Activated T-cell treated with anti-CD3 and anti-CD28 coated beads, Interleukin-2, amount 50 U/mL, for 24 hours (primary cell): ENCODE data around the gene BAIAP2L1.

Experiments used
- DNase-seq: peaks from one replicate; pipeline ENCODE4 v3.0.0-alpha.2; 2020
- H3K27ac Mint-ChIP-seq: 2 replicates; pipeline ENCODE4 v1.8.0; 2020; ENCODE audit warnings: mild to moderate bottlenecking, mixed read lengths
- H3K27me3 Mint-ChIP-seq: 2 replicates; pipeline ENCODE4 v1.8.0; 2020; ENCODE audit warnings: mixed read lengths
- H3K36me3 Mint-ChIP-seq: 2 replicates; pipeline ENCODE4 v1.8.0; 2020; ENCODE audit warnings: low read depth, mixed read lengths
- H3K4me1 Mint-ChIP-seq: 2 replicates; pipeline ENCODE4 v1.8.0; 2020; ENCODE audit warnings: low read depth, mixed read lengths
- H3K4me3 Mint-ChIP-seq: 2 replicates; pipeline ENCODE4 v1.8.0; 2020; ENCODE audit warnings: mild to moderate bottlenecking, moderate library complexity, mixed read lengths
- H3K9me3 Mint-ChIP-seq: 2 replicates; pipeline ENCODE4 v1.8.0; 2020; ENCODE audit warnings: mixed read lengths

BAIAP2L1 gene

DNA sequence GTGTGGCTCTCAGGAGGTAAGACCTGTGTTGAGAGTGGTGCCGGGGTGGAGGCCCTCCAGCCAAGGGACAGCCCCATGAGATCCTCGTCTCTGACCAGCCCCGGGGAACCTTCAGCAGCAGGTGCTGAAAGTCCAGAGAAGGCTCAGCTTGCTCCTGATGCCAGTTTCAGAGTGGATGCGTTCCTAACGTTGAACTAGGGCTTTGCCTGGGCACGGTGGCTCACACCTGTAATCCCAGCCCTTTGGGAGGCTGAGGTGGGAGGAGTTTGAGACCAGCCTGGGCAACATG lies 45.7 kb downstream of the BAIAP2L1 start:
- no peak for DNase-seq
- no peaks in the 10 kb centered on the region for H3K9me3 Mint-ChIP-seq
- H3K27me3 Mint-ChIP-seq = no peaks in the 10 kb centered on the region
- no peaks in the 10 kb centered on the region for H3K36me3 Mint-ChIP-seq
- H3K4me3 Mint-ChIP-seq = no peak overlapping the region
- no peak overlapping the region for H3K27ac Mint-ChIP-seq
- H3K4me1 Mint-ChIP-seq = no peaks in the 10 kb centered on the region

DNA sequence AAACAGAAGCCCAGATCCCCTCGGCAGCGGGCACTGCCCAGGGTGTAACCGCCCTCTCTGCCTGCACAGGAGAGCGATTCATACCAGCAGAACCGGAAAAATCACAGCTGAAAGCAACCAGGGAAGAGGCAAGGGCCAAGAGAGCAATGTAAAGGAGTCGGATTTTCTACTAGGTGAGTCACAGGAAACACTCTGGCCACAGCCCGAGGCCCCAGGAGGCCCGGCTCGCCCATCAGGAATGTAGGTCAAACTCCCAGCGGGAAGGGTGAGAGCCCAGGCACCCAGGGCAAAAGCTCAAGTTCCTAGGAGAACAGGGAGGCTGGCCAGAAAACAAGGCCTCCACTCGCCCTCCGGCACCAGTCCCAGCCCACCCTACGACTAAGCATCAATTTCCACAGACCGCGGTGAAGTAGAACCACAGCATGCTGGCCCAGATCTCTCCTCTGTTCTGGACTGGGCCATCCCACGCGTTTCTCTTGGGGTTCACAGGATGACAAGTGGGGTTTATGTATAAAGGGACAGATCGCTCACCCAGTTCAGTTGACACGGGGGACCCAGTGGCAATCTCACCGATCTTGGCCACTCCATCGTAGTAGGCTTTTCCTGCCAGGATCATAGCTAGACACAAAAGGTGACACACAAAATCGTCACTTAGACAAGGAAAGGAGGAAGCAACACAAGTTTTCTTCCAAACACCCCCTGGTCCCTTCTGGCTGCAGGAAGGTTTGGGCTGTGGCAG lies 46.2 kb downstream of the BAIAP2L1 start:
- Mint-ChIP-seq H3K27ac (no peak overlapping the region), H3K9me3 (no peaks in the 10 kb centered on the region), H3K27me3 (no peaks in the 10 kb centered on the region), H3K4me3 (no peak overlapping the region), H3K36me3 (no peaks in the 10 kb centered on the region), H3K4me1 (no peaks in the 10 kb centered on the region)
- no peak for DNase-seq

DNA sequence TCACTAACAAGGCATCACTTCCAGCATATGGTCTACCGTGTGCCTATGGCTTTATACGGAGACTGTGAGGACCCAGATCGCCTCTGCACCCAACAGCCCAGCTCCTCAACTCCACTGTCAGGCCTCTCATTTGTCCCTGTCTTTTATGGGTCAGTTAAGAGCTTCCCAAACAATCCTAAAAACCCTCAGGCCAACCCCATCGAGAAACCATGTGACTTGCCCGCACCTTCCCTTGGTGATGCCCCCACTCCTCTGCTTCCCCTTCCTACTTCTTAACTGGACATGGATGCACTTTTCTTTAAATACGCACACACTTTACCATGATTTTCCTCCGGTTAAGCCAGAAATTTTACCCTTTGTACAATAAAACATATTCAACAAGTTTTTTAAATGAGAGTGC lies 46.8 kb downstream of the BAIAP2L1 start:
- H3K4me3 Mint-ChIP-seq = no peak overlapping the region
- no peak overlapping the region for H3K27ac Mint-ChIP-seq
- no peaks in the 10 kb centered on the region for H3K9me3 Mint-ChIP-seq
- no peaks in the 10 kb centered on the region for H3K4me1 Mint-ChIP-seq
- no peak for DNase-seq
- no peaks in the 10 kb centered on the region for H3K27me3 Mint-ChIP-seq
- no peaks in the 10 kb centered on the region for H3K36me3 Mint-ChIP-seq

DNA sequence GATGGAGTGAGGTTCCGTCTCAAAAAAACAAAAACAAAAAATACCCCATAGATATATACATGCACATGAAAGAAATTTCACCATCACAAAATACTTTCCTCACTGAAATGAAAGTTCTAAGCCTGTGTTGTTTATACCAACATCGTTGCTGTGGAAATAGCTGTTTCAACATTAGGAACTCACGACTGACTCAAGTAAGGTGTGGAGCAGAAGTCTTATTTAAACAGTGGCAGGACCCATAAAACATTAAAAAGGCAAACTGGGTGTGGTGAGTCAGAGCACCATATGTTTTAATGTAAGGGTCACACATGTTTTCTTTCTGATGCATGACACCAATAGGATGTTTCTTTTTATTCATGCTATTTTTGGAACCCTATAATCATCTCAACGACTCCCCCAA lies 48.3 kb downstream of the BAIAP2L1 start:
- Mint-ChIP-seq H3K27me3 (no peaks in the 10 kb centered on the region), H3K4me1 (no peaks in the 10 kb centered on the region), H3K9me3 (no peaks in the 10 kb centered on the region), H3K27ac (no peak overlapping the region), H3K36me3 (no peaks in the 10 kb centered on the region), H3K4me3 (no peak overlapping the region)
- DNase-seq = no peak

DNA sequence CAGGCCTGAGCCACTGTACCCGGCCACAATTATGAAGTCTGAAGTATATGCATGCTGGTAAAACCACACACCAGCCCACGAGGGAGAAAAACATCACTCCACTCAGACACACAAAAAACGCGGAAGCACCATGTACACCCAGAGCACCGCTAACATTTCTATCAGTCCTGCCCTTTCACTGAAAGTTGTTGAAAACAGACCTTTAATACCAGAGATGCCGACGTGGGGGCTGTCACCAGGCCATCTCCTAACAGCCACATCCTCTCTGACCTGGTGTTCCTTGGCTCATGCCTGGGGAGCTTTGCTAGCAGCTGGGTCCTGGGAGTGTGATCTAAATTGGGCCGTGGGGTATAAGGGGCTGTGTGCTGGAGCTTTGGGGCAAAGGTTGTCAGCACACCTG lies 49.8 kb downstream of the BAIAP2L1 start:
- no peak overlapping the region for H3K27ac Mint-ChIP-seq
- no peak overlapping the region for H3K4me3 Mint-ChIP-seq
- H3K9me3 Mint-ChIP-seq = no peaks in the 10 kb centered on the region

DNA sequence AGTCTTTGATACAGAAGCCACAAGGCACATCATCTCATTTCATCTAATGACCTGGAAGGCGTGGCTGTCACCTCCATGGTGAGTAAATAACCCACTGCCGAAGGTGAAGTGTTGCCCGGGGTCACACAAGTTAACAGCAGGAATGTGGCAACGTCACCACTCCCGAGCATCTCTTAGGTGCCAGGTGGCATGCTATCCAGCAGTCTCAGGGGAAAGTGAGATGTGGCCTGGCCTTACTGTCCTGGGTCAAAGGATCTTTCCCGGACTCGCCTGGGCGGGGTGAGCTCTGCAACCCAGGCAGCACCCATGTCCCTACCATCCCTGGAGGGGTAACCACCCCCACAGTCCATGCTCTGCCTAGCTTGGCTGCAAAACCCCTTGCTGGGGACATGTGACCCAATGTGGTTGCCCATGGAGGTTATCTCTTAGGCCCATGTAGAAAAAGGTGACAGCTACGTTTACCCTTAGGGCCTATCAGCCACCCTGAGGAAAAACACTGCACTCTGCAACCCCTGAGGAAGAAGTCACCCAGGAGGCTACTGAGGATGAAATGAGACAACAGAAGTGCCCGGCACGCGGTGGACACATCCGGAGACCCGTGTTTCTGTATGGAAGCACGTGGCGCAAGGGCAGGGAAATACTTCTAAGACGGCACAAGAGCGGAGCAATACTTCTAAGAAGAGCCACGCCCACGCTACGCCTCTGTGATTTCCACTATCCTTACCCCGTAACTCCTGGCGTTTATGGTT lies 52.0 kb downstream of the BAIAP2L1 start:
- no peak for DNase-seq
- H3K36me3 Mint-ChIP-seq = no peaks in the 10 kb centered on the region
- no peak overlapping the region for H3K4me3 Mint-ChIP-seq
- peaks cover 3% of the 10 kb centered on the region for H3K4me1 Mint-ChIP-seq
- H3K27ac Mint-ChIP-seq = no peak overlapping the region
- H3K27me3 Mint-ChIP-seq = no peaks in the 10 kb centered on the region
- no peaks in the 10 kb centered on the region for H3K9me3 Mint-ChIP-seq

More for the DNA sequence above, 49.8 kb downstream of the BAIAP2L1 start:
- Mint-ChIP-seq H3K36me3 (no peaks in the 10 kb centered on the region), H3K4me1 (peaks cover 3% of the 10 kb centered on the region), H3K27me3 (no peaks in the 10 kb centered on the region)
- DNase-seq = no peak

DNA sequence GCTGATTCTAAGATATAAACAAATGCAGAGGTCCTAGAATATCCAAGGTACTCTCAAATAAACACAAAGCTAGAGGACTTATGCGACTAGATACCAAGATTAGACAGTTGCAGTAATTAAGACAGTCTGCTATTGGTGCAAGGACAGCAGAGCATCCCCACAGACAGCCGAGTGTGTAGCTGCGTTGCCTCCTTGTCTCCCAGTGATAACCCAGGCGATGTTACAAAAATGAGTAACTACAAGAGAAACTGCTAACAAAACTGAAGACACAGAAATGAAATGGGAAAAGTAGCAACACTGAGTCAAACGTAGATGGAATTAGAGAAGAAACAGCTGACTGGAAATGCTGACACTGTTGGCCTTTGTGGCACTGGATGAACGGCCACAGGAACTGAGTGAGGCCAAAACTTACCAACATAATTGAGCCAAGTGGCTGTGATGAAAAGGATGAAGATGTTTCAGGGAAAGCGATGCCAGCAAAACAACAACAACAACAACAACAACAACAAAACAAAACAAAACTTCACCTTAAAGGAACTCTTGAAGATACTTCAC lies 54.3 kb downstream of the BAIAP2L1 start:
- no peak for DNase-seq
- no peaks in the 10 kb centered on the region for H3K9me3 Mint-ChIP-seq
- no peaks in the 10 kb centered on the region for H3K36me3 Mint-ChIP-seq
- H3K4me1 Mint-ChIP-seq = peaks cover 3% of the 10 kb centered on the region
- H3K4me3 Mint-ChIP-seq = no peak overlapping the region
- H3K27me3 Mint-ChIP-seq = no peaks in the 10 kb centered on the region
- no peak overlapping the region for H3K27ac Mint-ChIP-seq

DNA sequence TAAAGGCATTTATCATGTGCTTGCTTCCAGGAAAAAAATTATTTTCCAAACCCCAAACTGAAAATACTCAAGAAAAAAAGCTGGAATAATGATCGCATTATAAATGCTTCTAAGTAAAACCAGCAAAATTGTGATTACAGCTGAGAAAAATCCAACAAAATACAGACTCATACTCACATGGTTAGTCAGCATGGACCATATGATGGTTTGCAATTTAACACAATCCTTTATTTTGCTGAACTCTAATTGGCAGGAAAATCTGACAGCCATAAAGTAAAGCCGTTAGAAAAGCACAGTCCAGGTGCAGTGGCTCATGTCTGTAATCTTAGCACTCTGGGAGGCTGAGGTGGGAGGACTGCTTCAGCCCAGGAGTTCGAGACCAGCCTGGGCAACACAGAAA lies 59.8 kb downstream of the BAIAP2L1 start:
- no peaks in the 10 kb centered on the region for H3K4me1 Mint-ChIP-seq
- peaks cover 2% of the 10 kb centered on the region for H3K9me3 Mint-ChIP-seq
- no peaks in the 10 kb centered on the region for H3K27me3 Mint-ChIP-seq
- no peak overlapping the region for H3K4me3 Mint-ChIP-seq
- no peaks in the 10 kb centered on the region for H3K36me3 Mint-ChIP-seq
- no peak for DNase-seq
- no peak overlapping the region for H3K27ac Mint-ChIP-seq

DNA sequence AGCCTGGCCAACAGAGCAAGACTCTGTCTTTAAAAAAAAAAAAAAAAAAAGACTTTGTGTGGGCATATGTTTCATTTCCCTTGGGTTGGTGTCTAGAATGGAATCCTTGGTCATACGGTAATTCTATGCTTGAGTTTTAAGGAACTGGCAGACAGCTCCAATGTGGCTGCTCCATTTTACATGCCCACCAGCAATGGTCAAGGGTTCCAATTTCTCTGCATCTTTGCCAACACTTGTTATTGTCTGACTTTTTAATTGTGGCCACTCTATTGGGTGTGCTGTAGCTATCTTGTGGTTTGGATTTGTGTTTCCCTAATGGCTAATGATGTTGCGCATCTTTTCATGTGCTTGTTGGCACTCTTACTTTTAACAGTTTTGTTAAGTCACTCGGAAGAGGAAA lies 61.8 kb downstream of the BAIAP2L1 start:
- DNase-seq = no peak
- H3K36me3 Mint-ChIP-seq = no peaks in the 10 kb centered on the region
- H3K4me1 Mint-ChIP-seq = no peaks in the 10 kb centered on the region
- peaks cover 2% of the 10 kb centered on the region for H3K9me3 Mint-ChIP-seq
- H3K27me3 Mint-ChIP-seq = no peaks in the 10 kb centered on the region
- no peak overlapping the region for H3K27ac Mint-ChIP-seq
- no peak overlapping the region for H3K4me3 Mint-ChIP-seq

DNA sequence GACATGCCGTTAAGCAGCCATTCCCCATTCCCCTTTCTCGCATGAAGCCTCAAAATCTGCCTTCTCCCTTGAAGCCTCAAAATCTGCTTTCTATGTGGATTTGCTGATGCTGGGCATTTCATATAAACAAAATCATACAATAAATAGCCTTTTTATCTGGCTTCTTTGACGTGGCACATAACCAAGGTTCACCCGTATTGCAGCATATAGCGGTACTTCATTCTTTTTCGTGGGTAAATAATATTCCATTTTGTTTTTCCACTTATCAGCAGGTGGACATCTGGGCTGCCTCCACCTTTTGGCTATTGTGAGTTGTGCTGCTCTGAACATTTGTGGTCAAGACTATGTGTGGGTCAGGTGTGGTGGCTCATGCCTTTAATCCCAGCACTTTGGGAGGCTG lies 62.4 kb downstream of the BAIAP2L1 start:
- Mint-ChIP-seq H3K4me1 (no peaks in the 10 kb centered on the region), H3K4me3 (no peak overlapping the region), H3K9me3 (peaks cover 2% of the 10 kb centered on the region), H3K27me3 (no peaks in the 10 kb centered on the region), H3K27ac (no peak overlapping the region), H3K36me3 (no peaks in the 10 kb centered on the region)
- no peak for DNase-seq

DNA sequence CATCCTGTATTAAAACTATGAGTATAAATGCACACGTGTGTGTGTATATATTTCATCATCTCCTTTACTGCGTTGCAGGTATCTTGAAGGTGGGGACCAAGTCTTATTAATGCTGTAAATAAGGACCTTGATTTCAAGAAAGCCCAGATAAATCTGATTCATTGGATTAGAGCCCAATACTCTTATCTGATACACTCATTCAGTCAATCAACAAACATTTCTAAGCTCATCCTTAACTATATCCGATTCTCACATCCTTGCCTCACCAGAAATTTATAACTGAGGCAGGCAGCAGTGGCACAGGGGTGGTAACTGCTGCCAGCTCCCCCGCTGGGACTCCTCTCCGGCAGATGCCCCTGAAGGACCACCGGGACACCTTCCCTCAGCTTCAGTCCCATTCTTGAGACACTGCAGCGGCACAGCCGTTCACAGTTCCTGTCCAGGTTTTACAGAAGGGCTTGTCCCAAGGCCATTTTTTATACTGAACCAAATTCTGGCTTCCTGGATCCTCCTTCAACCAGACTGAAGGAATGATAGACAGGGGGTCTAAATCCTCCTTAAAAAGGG lies 65.4 kb downstream of the BAIAP2L1 start:
- H3K36me3 Mint-ChIP-seq = no peaks in the 10 kb centered on the region
- H3K4me3 Mint-ChIP-seq = no peak overlapping the region
- H3K9me3 Mint-ChIP-seq = peaks cover 2% of the 10 kb centered on the region
- H3K27ac Mint-ChIP-seq = no peak overlapping the region
- H3K4me1 Mint-ChIP-seq = no peaks in the 10 kb centered on the region
- no peaks in the 10 kb centered on the region for H3K27me3 Mint-ChIP-seq
- no peak for DNase-seq

DNA sequence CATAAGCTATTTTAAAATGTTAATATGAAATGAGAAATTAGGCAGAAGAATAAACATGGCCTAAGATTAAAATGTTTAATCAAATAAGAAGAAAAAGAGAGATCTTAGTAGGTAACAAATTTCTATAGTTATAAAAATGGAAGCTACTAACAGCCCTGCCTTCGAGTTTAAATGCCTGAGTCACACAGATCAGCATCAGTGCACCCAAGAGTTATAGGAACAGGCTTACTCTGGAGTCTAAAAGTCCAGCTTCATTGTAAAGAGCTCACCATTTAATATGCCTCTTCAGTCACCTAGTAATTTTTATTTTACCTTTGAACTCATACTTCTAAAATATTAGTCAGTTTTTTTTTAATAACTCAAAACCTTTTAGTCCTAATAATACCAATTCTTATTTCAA lies 66.8 kb downstream of the BAIAP2L1 start:
- DNase-seq = no peak
- H3K4me3 Mint-ChIP-seq = no peak overlapping the region
- no peak overlapping the region for H3K27ac Mint-ChIP-seq
- H3K27me3 Mint-ChIP-seq = no peaks in the 10 kb centered on the region
- peaks cover 5% of the 10 kb centered on the region for H3K9me3 Mint-ChIP-seq
- H3K36me3 Mint-ChIP-seq = no peaks in the 10 kb centered on the region
- no peaks in the 10 kb centered on the region for H3K4me1 Mint-ChIP-seq

DNA sequence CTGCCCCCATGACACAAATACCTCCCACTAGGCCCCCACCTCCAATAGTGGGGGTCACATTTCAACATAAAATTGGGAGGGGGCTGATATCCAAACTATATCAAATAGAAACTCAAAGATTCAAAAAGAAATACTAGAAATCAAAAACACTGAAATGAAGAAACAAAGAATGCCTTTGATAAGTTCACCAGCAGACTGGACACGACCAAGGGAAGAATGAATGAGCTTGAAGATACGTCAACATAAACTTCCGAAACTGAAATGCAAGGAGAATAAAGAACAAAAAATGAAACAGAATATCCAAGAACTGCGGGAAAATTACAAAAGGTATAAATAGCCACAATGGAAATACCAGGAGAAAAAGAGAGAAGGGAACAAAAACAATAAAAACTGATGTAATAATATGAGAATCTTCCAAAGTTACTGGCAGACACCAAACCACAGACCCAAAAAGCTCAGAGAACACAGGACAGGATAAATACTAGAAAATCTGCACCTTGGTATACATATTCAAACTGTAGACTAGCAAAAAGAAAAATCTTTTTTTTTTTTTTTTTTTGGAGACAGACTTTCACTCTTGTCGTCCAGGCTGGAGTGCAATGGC lies 69.9 kb downstream of the BAIAP2L1 start:
- no peaks in the 10 kb centered on the region for H3K27me3 Mint-ChIP-seq
- H3K27ac Mint-ChIP-seq = no peak overlapping the region
- peaks cover 5% of the 10 kb centered on the region for H3K9me3 Mint-ChIP-seq
- H3K36me3 Mint-ChIP-seq = no peaks in the 10 kb centered on the region
- H3K4me3 Mint-ChIP-seq = no peak overlapping the region
- no peak for DNase-seq
- H3K4me1 Mint-ChIP-seq = no peaks in the 10 kb centered on the region

DNA sequence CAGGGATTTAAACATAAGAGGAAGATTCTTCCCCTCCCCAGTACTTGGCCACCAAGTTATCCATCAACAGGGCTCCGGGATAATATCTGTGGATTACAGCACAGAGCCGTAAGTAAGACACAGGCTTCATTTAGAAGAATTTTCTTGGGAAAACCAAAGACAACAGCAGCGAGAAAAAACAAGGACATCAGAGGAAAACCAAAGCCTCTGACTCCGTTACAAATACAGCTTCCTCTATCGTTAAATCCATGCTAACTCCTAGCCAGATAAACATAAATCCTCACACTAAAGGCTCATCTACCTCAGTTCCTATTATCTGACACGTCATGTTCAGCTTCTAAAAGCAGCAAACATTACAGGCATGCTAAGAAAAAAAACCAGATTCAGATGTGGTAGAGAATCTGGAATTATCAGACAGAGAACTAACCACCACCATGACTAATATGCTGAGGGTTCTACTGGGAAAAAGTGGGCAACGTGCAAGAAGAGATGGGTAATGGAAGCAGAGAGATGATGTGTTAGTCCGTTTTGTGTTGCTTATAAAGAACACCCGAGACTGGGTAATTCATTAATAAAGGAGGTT lies 71.0 kb downstream of the BAIAP2L1 start:
- Mint-ChIP-seq H3K4me3 (no peak overlapping the region), H3K27ac (no peak overlapping the region), H3K9me3 (peaks cover 5% of the 10 kb centered on the region), H3K4me1 (no peaks in the 10 kb centered on the region), H3K36me3 (no peaks in the 10 kb centered on the region), H3K27me3 (no peaks in the 10 kb centered on the region)
- DNase-seq = no peak
